GM19324 (cell line): Measurements from ENCODE around the gene TEN1.

Source experiments
- ATAC-seq: cut with Tn5 transposase; IDR thresholded peaks from one replicate; pipeline ENCODE4 v1.9.1; 2021; ENCODE audit warnings: mild to moderate bottlenecking, moderate library complexity; ENCODE audit not compliant: unreplicated experiment, low FRiP score

Gene TEN1

GRCh38 chr17:75976175-75976848 lies 2.7 kb upstream of the TEN1 start:
- ATAC-seq: no peak

GRCh38 chr17:75979705-75980187 lies 706 bp downstream of the TEN1 start:
- peak; percentile 24 for ATAC-seq

- no peak for ATAC-seq
Measured at GRCh38 chr17:75980188-75981018, 1.4 kb downstream of the TEN1 start.

GRCh38 chr17:75981019-75981615 lies 2.1 kb downstream of the TEN1 start:
- no peak for ATAC-seq

- ATAC-seq: no peak
Measured at GRCh38 chr17:75983501-75984181, 4.6 kb downstream of the TEN1 start.

- ATAC-seq: no peak
Measured at GRCh38 chr17:75985986-75986385, 6.9 kb downstream of the TEN1 start.

- no peak for ATAC-seq
Measured at GRCh38 chr17:75987041-75987440, 8.0 kb downstream of the TEN1 start.

- no peak for ATAC-seq
Measured at GRCh38 chr17:75991396-75991795, 12.4 kb downstream of the TEN1 start.

- ATAC-seq: no peak
Measured at GRCh38 chr17:75994802-75995370, 15.8 kb downstream of the TEN1 start.

GRCh38 chr17:75995385-75995925 lies 16.4 kb downstream of the TEN1 start:
- no peak for ATAC-seq

- no peak for ATAC-seq
Measured at GRCh38 chr17:75996665-75997590, 17.9 kb downstream of the TEN1 start.

GRCh38 chr17:75998327-75998795 lies 19.3 kb downstream of the TEN1 start:
- no peak for ATAC-seq

GRCh38 chr17:76000016-76000754 lies 21.1 kb downstream of the TEN1 start:
- no peak for ATAC-seq

- ATAC-seq: no peak
Measured at GRCh38 chr17:76000755-76001521, 21.9 kb downstream of the TEN1 start, which contains the start of gene CDK3. CDK3 (plus strand) TSS chr17:76000855; CDS start chr17:76001426, 571 bp downstream.

- no peak for ATAC-seq
Measured at GRCh38 chr17:76002100-76002499, 23.1 kb downstream of the TEN1 start.

- no peak for ATAC-seq
Measured at GRCh38 chr17:76003915-76004314, 24.9 kb downstream of the TEN1 start.

- no peak for ATAC-seq
Measured at GRCh38 chr17:76004750-76005262, 25.8 kb downstream of the TEN1 start.
